Measurements from ENCODE around the gene FAM53C.

GRCh38 chr5:138352071-138352721, 14.1 kb downstream of the FAM53C start, which contains the start of gene KDM3B:
- peak; percentile 99 for TF ChIP-seq CTCF (conservative IDR thresholded peaks at IDR 0.05; ENCODE audit: low read depth, low read length)
- no peak for TF ChIP-seq EZH2 (IDR thresholded peaks at IDR 0.05; ENCODE audit: borderline replicate concordance, low read depth, low read length, poor library complexity, severe bottlenecking)

All from A673 (cell line).